ENCODE data around the gene OGFRL1.

The OGFRL1 gene

DNA sequence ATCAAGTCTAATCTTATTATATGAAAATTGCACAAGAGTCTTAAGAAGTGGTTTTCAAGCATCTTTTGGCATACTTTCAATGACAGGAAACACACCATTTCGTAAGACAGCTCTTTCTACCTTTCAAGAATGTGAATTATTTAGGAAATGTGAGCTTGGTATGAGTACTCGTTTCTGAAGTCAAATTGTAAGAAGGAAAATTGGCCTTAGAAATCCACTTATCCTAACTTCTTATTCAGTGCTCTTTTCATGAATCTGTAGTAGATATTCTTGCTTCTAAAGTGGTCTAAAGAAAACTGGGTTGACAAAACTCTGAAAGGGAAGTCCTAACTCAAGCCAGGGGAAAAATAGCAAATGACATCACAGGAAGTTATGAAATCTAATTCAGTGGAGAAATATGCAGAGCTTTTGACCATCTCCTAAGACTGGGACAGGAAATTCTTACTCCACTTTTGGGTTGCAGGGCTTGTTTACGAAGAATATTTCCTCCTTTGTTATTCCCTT lies 38.5 kb upstream of the OGFRL1 start:
- no CpG with 5 or more reads among the region's 3 CpGs for WGBS (ENCODE audit: insufficient coverage)
- H3K27ac ChIP-seq (ENCODE audit: insufficient read depth in 1 of 2, low read depth in 1 of 2, low read length in 2 of 2, poor library complexity in 1 of 2, severe bottlenecking in 2 of 2), result no peak overlapping the region
- DNase-seq, result peak in 2 of 3 donors; percentile 52 to 54
- H3K4me3 ChIP-seq (ENCODE audit: control insufficient read depth in 1 of 7, extremely low read depth in 1 of 7, insufficient read depth in 4 of 7, low read depth in 2 of 7, low read length in 6 of 7), result peak overlapping the region in 1 of 7 experiments; percentile 6
- no peaks in the 10 kb centered on the region for H3K36me3 ChIP-seq (ENCODE audit: control insufficient read depth in 4 of 4, insufficient read depth in 4 of 4, low read length in 3 of 4)
- peaks cover 0 to 9% (median 0%) of the 10 kb centered on the region in 5 experiments for H3K9me3 ChIP-seq (ENCODE audit: control extremely low read depth in 1 of 5, control insufficient read depth in 4 of 5, insufficient read depth in 2 of 5, low read depth in 1 of 5, low read length in 4 of 5)
- CTCF ChIA-PET, result interaction anchor here (0.9 to 2.2 kb wide), 2 partner anchors 20 to 35 kb away, joined by 3 to 11 read pairs; no protein-coding TSS in a partner anchor
- peaks cover 13 to 73% (median 30%) of the 10 kb centered on the region in 4 experiments for H3K4me1 ChIP-seq (ENCODE audit: control extremely low read depth in 1 of 4, control insufficient read depth in 4 of 4, insufficient read depth in 4 of 4, low read length in 3 of 4)
- POLR2A ChIA-PET, result no interaction called here
- no peaks in the 10 kb centered on the region for H3K27me3 ChIP-seq (replicated peaks in 2 of 5; ENCODE audit: control insufficient read depth in 4 of 5, insufficient read depth in 5 of 5, low read length in 4 of 5)

DNA sequence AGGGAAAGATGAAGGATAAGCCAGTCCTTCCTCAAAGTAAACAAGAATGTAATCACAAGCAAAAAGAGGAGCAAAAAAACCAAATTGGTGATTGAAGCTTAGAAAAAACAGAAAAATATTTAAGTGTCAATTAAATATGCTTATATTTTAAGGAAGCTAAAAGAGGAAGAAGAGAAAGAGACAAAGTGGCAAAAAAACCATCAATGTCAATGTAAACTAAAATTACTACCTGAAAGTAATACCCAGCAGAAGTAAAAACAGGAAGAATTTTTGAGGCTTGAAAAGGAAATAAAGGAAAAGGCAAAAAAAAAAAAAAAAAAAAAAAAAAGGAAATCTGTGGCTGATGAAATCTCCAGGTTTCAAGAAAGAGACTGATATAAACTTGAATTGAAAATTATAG lies 36.2 kb upstream of the OGFRL1 start:
- peak in 2 of 3 donors; percentile 57 to 69 for DNase-seq
- H3K27ac ChIP-seq (ENCODE audit: insufficient read depth in 1 of 2, low read depth in 1 of 2, low read length in 2 of 2, poor library complexity in 1 of 2, severe bottlenecking in 2 of 2), result no peak overlapping the region
- CTCF ChIA-PET, result no interaction called here
- H3K9me3 ChIP-seq (ENCODE audit: control extremely low read depth in 1 of 5, control insufficient read depth in 4 of 5, insufficient read depth in 2 of 5, low read depth in 1 of 5, low read length in 4 of 5), result peaks cover 0 to 3% (median 0%) of the 10 kb centered on the region in 5 experiments
- H3K36me3 ChIP-seq (ENCODE audit: control insufficient read depth in 4 of 4, insufficient read depth in 4 of 4, low read length in 3 of 4), result no peaks in the 10 kb centered on the region
- no peaks in the 10 kb centered on the region for H3K27me3 ChIP-seq (replicated peaks in 2 of 5; ENCODE audit: control insufficient read depth in 4 of 5, insufficient read depth in 5 of 5, low read length in 4 of 5)
- H3K4me3 ChIP-seq (ENCODE audit: control insufficient read depth in 1 of 7, extremely low read depth in 1 of 7, insufficient read depth in 4 of 7, low read depth in 2 of 7, low read length in 6 of 7), result peak overlapping the region in 1 of 7 experiments; percentile 12
- POLR2A ChIA-PET, result no interaction called here
- peaks cover 13 to 71% (median 29%) of the 10 kb centered on the region in 4 experiments for H3K4me1 ChIP-seq (ENCODE audit: control extremely low read depth in 1 of 4, control insufficient read depth in 4 of 4, insufficient read depth in 4 of 4, low read length in 3 of 4)

- Histone ChIP-seq H3K4me1 (ENCODE audit: control extremely low read depth in 1 of 4, control insufficient read depth in 4 of 4, insufficient read depth in 4 of 4, low read length in 3 of 4) (peaks cover 13 to 66% (median 29%) of the 10 kb centered on the region in 4 experiments), H3K27me3 (replicated peaks in 2 of 5; ENCODE audit: control insufficient read depth in 4 of 5, insufficient read depth in 5 of 5, low read length in 4 of 5) (no peaks in the 10 kb centered on the region), H3K4me3 (ENCODE audit: control insufficient read depth in 1 of 7, extremely low read depth in 1 of 7, insufficient read depth in 4 of 7, low read depth in 2 of 7, low read length in 6 of 7) (no peak overlapping the region), H3K9me3 (ENCODE audit: control extremely low read depth in 1 of 5, control insufficient read depth in 4 of 5, insufficient read depth in 2 of 5, low read depth in 1 of 5, low read length in 4 of 5) (peaks cover 0 to 3% (median 0%) of the 10 kb centered on the region in 5 experiments), H3K27ac (ENCODE audit: insufficient read depth in 1 of 2, low read depth in 1 of 2, low read length in 2 of 2, poor library complexity in 1 of 2, severe bottlenecking in 2 of 2) (no peak overlapping the region), H3K36me3 (ENCODE audit: control insufficient read depth in 4 of 4, insufficient read depth in 4 of 4, low read length in 3 of 4) (no peaks in the 10 kb centered on the region)
- CTCF ChIA-PET, result no interaction called here
- POLR2A ChIA-PET, result no interaction called here
- DNase-seq, result peak in 1 of 3 donors; percentile 27
- no CpG with 5 or more reads among the region's 5 CpGs for WGBS (ENCODE audit: insufficient coverage)
Observed at GRCh38 chr6:71252960-71253359, 35.7 kb upstream of the OGFRL1 start.

- POLR2A ChIA-PET, result interaction anchor here (0.8 kb wide), 1 partner anchor 34 kb away, joined by 3 read pairs; the partner anchor contains the start of gene OGFRL1
- WGBS (ENCODE audit: insufficient coverage), result 90% methylated on average over 3 of the region's 3 CpGs
- H3K27ac ChIP-seq (ENCODE audit: insufficient read depth in 1 of 2, low read depth in 1 of 2, low read length in 2 of 2, poor library complexity in 1 of 2, severe bottlenecking in 2 of 2), result no peak overlapping the region
- peaks cover 0 to 3% (median 0%) of the 10 kb centered on the region in 5 experiments for H3K9me3 ChIP-seq (ENCODE audit: control extremely low read depth in 1 of 5, control insufficient read depth in 4 of 5, insufficient read depth in 2 of 5, low read depth in 1 of 5, low read length in 4 of 5)
- H3K4me1 ChIP-seq (ENCODE audit: control extremely low read depth in 1 of 4, control insufficient read depth in 4 of 4, insufficient read depth in 4 of 4, low read length in 3 of 4), result peaks cover 13 to 53% (median 26%) of the 10 kb centered on the region in 4 experiments
- no peaks in the 10 kb centered on the region for H3K27me3 ChIP-seq (replicated peaks in 2 of 5; ENCODE audit: control insufficient read depth in 4 of 5, insufficient read depth in 5 of 5, low read length in 4 of 5)
- H3K4me3 ChIP-seq (ENCODE audit: control insufficient read depth in 1 of 7, extremely low read depth in 1 of 7, insufficient read depth in 4 of 7, low read depth in 2 of 7, low read length in 6 of 7), result no peak overlapping the region
- no peaks in the 10 kb centered on the region for H3K36me3 ChIP-seq (ENCODE audit: control insufficient read depth in 4 of 4, insufficient read depth in 4 of 4, low read length in 3 of 4)
- CTCF ChIA-PET, result interaction anchor here (1.3 to 2.5 kb wide), 2 partner anchors 33 to 97 kb away, joined by 4 to 7 read pairs; no protein-coding TSS in a partner anchor
- DNase-seq, result no peak
Observed at GRCh38 chr6:71254323-71254722, 34.3 kb upstream of the OGFRL1 start.

GRCh38 chr6:71258078-71258866 lies 30.3 kb upstream of the OGFRL1 start:
- no peaks in the 10 kb centered on the region for H3K27me3 ChIP-seq (replicated peaks in 2 of 5; ENCODE audit: control insufficient read depth in 4 of 5, insufficient read depth in 5 of 5, low read length in 4 of 5)
- H3K36me3 ChIP-seq (ENCODE audit: control insufficient read depth in 4 of 4, insufficient read depth in 4 of 4, low read length in 3 of 4), result no peaks in the 10 kb centered on the region
- DNase-seq, result no peak
- no peak overlapping the region for H3K27ac ChIP-seq (ENCODE audit: insufficient read depth in 1 of 2, low read depth in 1 of 2, low read length in 2 of 2, poor library complexity in 1 of 2, severe bottlenecking in 2 of 2)
- no peak overlapping the region for H3K4me3 ChIP-seq (ENCODE audit: control insufficient read depth in 1 of 7, extremely low read depth in 1 of 7, insufficient read depth in 4 of 7, low read depth in 2 of 7, low read length in 6 of 7)
- CTCF ChIA-PET, result interaction anchor here (1.2 kb wide), 1 partner anchor 11 kb away, joined by 3 read pairs; no protein-coding TSS in a partner anchor
- POLR2A ChIA-PET, result no interaction called here
- H3K4me1 ChIP-seq (ENCODE audit: control extremely low read depth in 1 of 4, control insufficient read depth in 4 of 4, insufficient read depth in 4 of 4, low read length in 3 of 4), result peaks cover 0 to 16% (median 6%) of the 10 kb centered on the region in 4 experiments
- no peaks in the 10 kb centered on the region for H3K9me3 ChIP-seq (ENCODE audit: control extremely low read depth in 1 of 5, control insufficient read depth in 4 of 5, insufficient read depth in 2 of 5, low read depth in 1 of 5, low read length in 4 of 5)
- WGBS (ENCODE audit: insufficient coverage), result 100% methylated on average over 5 of the region's 7 CpGs

DNA sequence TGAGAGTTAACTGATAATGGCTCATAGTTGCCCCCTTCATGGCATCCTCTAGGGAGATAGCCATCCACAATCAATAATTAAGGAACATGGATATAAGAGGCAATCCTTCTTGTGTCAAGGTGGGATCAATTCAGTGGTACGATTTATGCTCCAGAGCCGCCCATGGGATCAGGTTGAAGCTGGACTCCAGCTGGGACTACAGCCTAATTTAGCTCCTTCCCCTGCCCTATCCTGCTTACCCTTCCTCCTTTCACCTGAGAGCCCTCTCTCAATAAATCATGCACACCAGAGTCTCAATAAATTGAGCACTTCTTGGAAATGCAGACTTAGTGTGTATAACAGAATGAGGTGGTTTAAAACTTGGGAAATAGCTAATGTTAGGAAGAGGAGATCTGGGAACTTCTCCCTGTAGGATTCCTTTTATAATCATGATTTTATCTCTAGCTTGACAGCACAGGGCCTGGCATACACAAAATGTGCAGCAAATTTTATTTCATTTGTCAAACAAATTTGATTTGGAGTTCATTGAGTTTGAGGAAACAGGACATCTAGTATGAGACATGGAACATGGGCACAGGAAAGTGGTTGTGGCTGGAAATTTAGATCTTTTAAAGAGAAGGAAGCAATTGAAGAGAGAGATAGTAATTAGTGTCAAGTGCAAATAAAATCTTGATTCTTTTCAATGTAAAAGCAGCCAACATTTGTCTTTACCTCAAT lies 28.6 kb upstream of the OGFRL1 start:
- WGBS (ENCODE audit: insufficient coverage), result 100% methylated on average over 2 of the region's 2 CpGs
- no peaks in the 10 kb centered on the region for H3K27me3 ChIP-seq (replicated peaks in 2 of 5; ENCODE audit: control insufficient read depth in 4 of 5, insufficient read depth in 5 of 5, low read length in 4 of 5)
- no peak overlapping the region for H3K27ac ChIP-seq (ENCODE audit: insufficient read depth in 1 of 2, low read depth in 1 of 2, low read length in 2 of 2, poor library complexity in 1 of 2, severe bottlenecking in 2 of 2)
- peaks cover 0 to under 1% (median 0%) of the 10 kb centered on the region in 4 experiments for H3K4me1 ChIP-seq (ENCODE audit: control extremely low read depth in 1 of 4, control insufficient read depth in 4 of 4, insufficient read depth in 4 of 4, low read length in 3 of 4)
- H3K36me3 ChIP-seq (ENCODE audit: control insufficient read depth in 4 of 4, insufficient read depth in 4 of 4, low read length in 3 of 4), result no peaks in the 10 kb centered on the region
- H3K9me3 ChIP-seq (ENCODE audit: control extremely low read depth in 1 of 5, control insufficient read depth in 4 of 5, insufficient read depth in 2 of 5, low read depth in 1 of 5, low read length in 4 of 5), result no peaks in the 10 kb centered on the region
- no peak for DNase-seq
- ChIA-PET POLR2A (interaction anchor here (0.6 kb wide), 1 partner anchor 8 kb away, joined by 3 read pairs; no protein-coding TSS in a partner anchor), CTCF (interaction anchor here (0.6 to 0.7 kb wide), 2 partner anchors 9 to 10 kb away, joined by 3 read pairs; no protein-coding TSS in a partner anchor)
- H3K4me3 ChIP-seq (ENCODE audit: control insufficient read depth in 1 of 7, extremely low read depth in 1 of 7, insufficient read depth in 4 of 7, low read depth in 2 of 7, low read length in 6 of 7), result no peak overlapping the region

All from common myeloid progenitor, CD34-positive (primary cell).